Heart right ventricle (tissue), 16 donors: ENCODE measurements around the gene SLC7A6OS. TPM values are rescaled to one million over a fixed set of nuclear protein-coding genes. Genes with fewer than 3 reads are reported as not detected.

Experiments
- ATAC-seq, 8 donors: fragments of 200-7000 bp; cut with Tn5 transposase; one replicate each; pipeline ENCODE4 v1.9.1; 2020; ENCODE audit warnings: mild to moderate bottlenecking in 8 of 8, moderate library complexity in 8 of 8, moderate number of reproducible peaks in 1 of 8
- DNase-seq, 2 donors: peaks; one replicate each; pipeline ENCODE4 v3.0.0-alpha.2; 2020
- H3K27ac ChIP-seq, 10 donors: fragments of 200-600 bp; sonication (generic) in 2 of 10; one replicate each; pipeline versions ENCODE4 v1.5.0 to v1.8.0; 2020 to 2022; ENCODE audit warnings: mild to moderate bottlenecking in 3 of 10
- H3K27me3 ChIP-seq, 7 donors: fragments of 200-600 bp; one replicate each; pipeline ENCODE4 v1.8.0; 2021 to 2022; ENCODE audit warnings: mild to moderate bottlenecking in 2 of 7
- H3K36me3 ChIP-seq, 9 donors: fragments of 200-600 bp; sonication (generic) in 1 of 9; one replicate each; pipeline versions ENCODE4 v1.5.0 to v1.8.0; 2020 to 2022; ENCODE audit warnings: mild to moderate bottlenecking in 2 of 9
- H3K4me1 ChIP-seq, 9 donors: fragments of 200-600 bp; sonication (generic) in 1 of 9; one replicate each; pipeline versions ENCODE4 v1.5.0 to v1.8.0; 2020 to 2022; ENCODE audit warnings: mild to moderate bottlenecking in 4 of 9
- H3K4me3 ChIP-seq, 10 donors: fragments of 200-600 bp; sonication (generic) in 2 of 10; one replicate each; pipeline versions ENCODE4 v1.5.0 to v1.8.0; 2020 to 2022; ENCODE audit warnings: mild to moderate bottlenecking in 7 of 10, moderate library complexity in 2 of 10
- H3K9me3 ChIP-seq, 11 donors: fragments of 200-600 bp in 10 of 11; sonication (generic) in 2 of 11; one replicate each; pipeline versions ENCODE4 v1.5.0 to v1.8.0; 2013 to 2022; ENCODE audit warnings: mild to moderate bottlenecking in 2 of 11, control low read depth in 1 of 11, moderate library complexity in 1 of 11
- CTCF ChIP-seq, 9 donors: fragments of 200-600 bp; sonication (generic) in 2 of 9; IDR thresholded peaks; one replicate each; pipeline versions ENCODE4 v1.5.0 to v1.8.0; 2021 to 2022; ENCODE audit warnings: antibody characterized with exemption in 9 of 9, mild to moderate bottlenecking in 5 of 9, moderate library complexity in 1 of 9
- WGBS, 2 donors: extraction: QIAGEN DNeasy Blood & Tissue Kit; methylation state at CpG; one replicate each; pipeline ENCODE4 v1.1.7; 2013; ENCODE audit warnings: inconsistent platforms in 1 of 2; 5-methylcytosine and 5-hydroxymethylcytosine counted together
- intact Hi-C, 10 donors: fragments of 100-400 bp; cut with DNase I; formaldehyde crosslinking; loops; one replicate each; pipeline versions ENCODE4 v1.11.1 to v1.14.2; 2022
- polyA plus RNA-seq, 2 donors: library from polyadenylated mRNA; stranded (reverse); fragments of 200-250 nt; gene quantifications; one replicate each; pipeline ENCODE4 v1.2.3, GENCODE V29; 2013
- total RNA-seq, 10 donors: library from RNA; stranded (reverse); fragmentation: NEBNext Ultra II Directional in 3 of 10; extraction: Animal tissue kit (Norgen Biotek cat#: 25700) in 3 of 10; gene quantifications; one replicate each; pipeline versions ENCODE4 v1.2.1 to v1.2.4, GENCODE V29; 2021 to 2023
- donor health status: Arrhythmogenic right ventricular cardiomyopathy.
- donor health status: ischemic (EF 13 %, LVEDD 7.1; RV severe dilation, severe dysfunction).
- donor health status: healthy with polysubstance abuse.
- donor health status: DM: no; HTN: yes; CAD: no.
- donor health status: DM: no; HTN: no; CAD: no.
- donor health status: ischemic (EF 25% LVEDD 6.9; RV normal size, moderate dysfunction).
- donor health status: ischemic (EF 25% LVEDD 5.7; RV mildly dilated, moderate dysfunction).
- donor health status: healthy.
- donor health status: DM: yes; HTN: yes; CAD: no.
- donor health status: Ischemic cardiomyopathy.
- donor health status: ischemic (EF 35%, LVEDD 5.7; RV mildly dilated, moderate dysfunction).
- donor health status: nonischemic (EF 11% LVEDD 7.7; RV severe dilation, severe dysfunction).
- donor health status: DM: yes; HTN: yes; CAD: no.
- donor health status: PGD.
- donor health status: ischemic (EF 29% LVEDD 5.4; RV normal size, mild dysfunction).
- donor health status: nonischemic (EF 23%, LVEDD 6.1; RV moderate dilation, normal function).

SLC7A6OS gene
- total and polyA plus RNA-seq, 12 donors = 7.3 to 14.4 (median 12.3) TPM

- WGBS, 2 donors = 53 to 56% methylated on average over 5 of the region's 5 CpGs
- Histone ChIP-seq H3K27me3 (no peaks in the 10 kb centered on the region), H3K36me3 (peaks cover 0 to 87% (median 40%) of the 10 kb centered on the region in 9 donors), H3K27ac (peak overlapping the region; percentile 72 to 95 (median 89)), H3K4me1 (peaks cover 17 to 90% (median 63%) of the 10 kb centered on the region in 9 donors), H3K9me3 (no peaks in the 10 kb centered on the region), H3K4me3 (no peak overlapping the region)
- DNase-seq (peak in 1 of 2 donors; percentile 69), ATAC-seq (peak; percentile 65 to 95 (median 84))
- intact Hi-C loops = loop anchor here in 1 of 10 donors (10.0 kb wide), 1 partner anchor 263 kb away; no protein-coding TSS in a partner anchor
- no peak for TF ChIP-seq CTCF (IDR thresholded peaks at IDR 0.05)
Measured at GRCh38 chr16:68251832-68252231, 58.9 kb downstream of the SLC7A6OS start.

GRCh38 chr16:68250951-68251350 is 59.8 kb downstream of the SLC7A6OS start:
- Histone ChIP-seq H3K27ac (peak overlapping the region; percentile 67 to 95 (median 87)), H3K27me3 (no peaks in the 10 kb centered on the region), H3K4me1 (peaks cover 17 to 97% (median 72%) of the 10 kb centered on the region in 9 donors), H3K9me3 (no peaks in the 10 kb centered on the region), H3K36me3 (peaks cover 0 to 79% (median 32%) of the 10 kb centered on the region in 9 donors), H3K4me3 (no peak overlapping the region)
- ATAC-seq (no peak), DNase-seq (no peak)
- 80 to 84% methylated on average over 6 of the region's 6 CpGs for WGBS, 2 donors
- TF ChIP-seq CTCF (IDR thresholded peaks at IDR 0.05) = no peak
- intact Hi-C loops = loop anchor here in 1 of 10 donors (10.0 kb wide), 1 partner anchor 264 kb away; no protein-coding TSS in a partner anchor

GRCh38 chr16:68249371-68249770 is 61.4 kb downstream of the SLC7A6OS start:
- peaks cover 0 to 63% (median 19%) of the 10 kb centered on the region in 9 donors for H3K36me3 ChIP-seq
- ATAC-seq (no peak), DNase-seq (no peak)
- no peak overlapping the region for H3K4me3 ChIP-seq
- H3K27ac ChIP-seq = peak overlapping the region; percentile 7 to 95 (median 86)
- H3K27me3 ChIP-seq = no peaks in the 10 kb centered on the region
- intact Hi-C loops = loop anchor here in 1 of 10 donors (10.0 kb wide), 1 partner anchor 265 kb away; no protein-coding TSS in a partner anchor
- H3K4me1 ChIP-seq = peaks cover 18 to 91% (median 74%) of the 10 kb centered on the region in 9 donors
- H3K9me3 ChIP-seq = no peaks in the 10 kb centered on the region
- WGBS, 2 donors = 76 to 78% methylated on average over 4 of the region's 4 CpGs
- no peak for TF ChIP-seq CTCF (IDR thresholded peaks at IDR 0.05)

Other genes starting within 250 kb of the SLC7A6OS start
- gene NFATC3, start 225.6 kb downstream of the SLC7A6OS start, total RNA-seq = 10 to 100 TPM; 19.8 to 32.9 (median 25.1) TPM
- 1 to 10 TPM; 6.3 to 9.2 TPM for gene NFATC3, start 225.6 kb downstream of the SLC7A6OS start, polyA plus RNA-seq
- 1 to 10 TPM in 1 of 10 donors, under 1 TPM in 9; 0.07 to 1.0 (median 0.44) TPM for gene ESRP2, start 74.8 kb downstream of the SLC7A6OS start, total RNA-seq
- under 1 TPM; 0.25 to 0.66 TPM for gene ESRP2, start 74.8 kb downstream of the SLC7A6OS start, polyA plus RNA-seq
- 10 to 100 TPM; 31.0 to 62.1 (median 44.0) TPM for gene PLA2G15, start 65.6 kb downstream of the SLC7A6OS start, total RNA-seq
- 10 to 100 TPM; 33.1 to 33.7 TPM for gene PLA2G15, start 65.6 kb downstream of the SLC7A6OS start, polyA plus RNA-seq
- 10 to 100 TPM; 28.4 to 59.2 (median 42.4) TPM for gene SLC7A6, start 46.4 kb downstream of the SLC7A6OS start, total RNA-seq
- 10 to 100 TPM; 22.6 to 85.6 TPM for gene SLC7A6, start 46.4 kb downstream of the SLC7A6OS start, polyA plus RNA-seq
- gene PRMT7, start 73 bp upstream of the SLC7A6OS start, total RNA-seq = 10 to 100 TPM; 22.0 to 39.2 (median 30.7) TPM
- 10 to 100 TPM; 18.1 to 57.8 TPM for gene PRMT7, start 73 bp upstream of the SLC7A6OS start, polyA plus RNA-seq
- gene SMPD3, start 137.6 kb upstream of the SLC7A6OS start, total RNA-seq = 1 to 10 TPM in 1 of 10 donors, under 1 TPM in 8, not detected in 1; 0.05 to 1.2 (median 0.34) TPM
- under 1 TPM; 0.03 to 0.15 TPM for gene SMPD3, start 137.6 kb upstream of the SLC7A6OS start, polyA plus RNA-seq
- 10 to 100 TPM in 9 of 10 donors, 1 to 10 TPM in 1; 9.1 to 15.6 (median 12.2) TPM for gene ZFP90, start 228.3 kb upstream of the SLC7A6OS start, total RNA-seq
- 1 to 10 TPM; 5.0 to 7.0 TPM for gene ZFP90, start 228.3 kb upstream of the SLC7A6OS start, polyA plus RNA-seq